Measurements from ENCODE around the gene SUMO3. TPM values are rescaled to one million over a fixed set of nuclear protein-coding genes. Genes with fewer than 3 reads are reported as not detected.
A peak's percentile ranks its signal among the peaks of the same experiment; 100 is the strongest.

SUMO3 gene
- total RNA-seq, 5 donors from 2014 or later (not counting 1 experiment from before 2014, with no cell fraction given), result 49.1 to 77.1 (median 53.7) TPM

DNA sequence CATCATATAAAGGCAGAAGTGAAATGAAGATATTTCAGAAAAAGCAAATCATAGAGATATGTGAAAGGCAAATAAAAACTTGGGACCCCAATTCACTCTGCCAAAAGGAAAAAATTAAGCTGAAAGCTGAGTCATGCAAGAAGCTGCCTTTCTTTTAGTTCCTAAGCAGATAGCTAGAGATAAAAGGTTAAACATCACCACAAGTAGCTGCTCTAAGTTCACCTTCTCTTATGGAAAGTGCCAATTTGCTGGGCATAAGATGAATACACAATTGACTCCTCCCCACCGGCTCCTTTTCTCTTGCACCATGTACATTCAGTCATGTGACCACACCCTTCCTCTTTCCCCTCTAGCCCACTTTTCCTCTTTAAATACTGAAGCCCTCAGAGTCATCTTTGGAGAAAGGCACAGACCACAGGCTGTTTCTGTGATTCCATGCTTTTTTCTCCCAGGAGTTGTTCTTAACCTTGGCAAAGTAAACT, 5.4 kb upstream of the SUMO3 start:
- H3K36me3 ChIP-seq (ENCODE audit: control insufficient read depth in 2 of 2, extremely low read depth in 1 of 2, insufficient read depth in 1 of 2, low read length in 1 of 2), result no peaks in the 10 kb centered on the region
- POLR2A ChIA-PET, result no interaction called here
- DNase-seq, result no peak
- H3K27me3 ChIP-seq (replicated peaks in 1 of 2; ENCODE audit: control insufficient read depth in 2 of 2, extremely low read depth in 1 of 2, insufficient read depth in 2 of 2, low read length in 1 of 2), result no peaks in the 10 kb centered on the region
- no peak overlapping the region for H3K4me3 ChIP-seq (ENCODE audit: control insufficient read depth in 1 of 2, extremely low read depth in 1 of 2, low read length in 1 of 2)
- Mint-ChIP-seq H3K36me3 (peaks cover 7% of the 10 kb centered on the region), H3K27me3 (no peaks in the 10 kb centered on the region), H3K4me3 (no peak overlapping the region), H3K4me1 (peaks cover 0 to 2% (median 0%) of the 10 kb centered on the region in 3 donors), H3K27ac (peak overlapping the region; percentile 6 to 7), H3K9me3 (peaks cover 10 to 35% (median 15%) of the 10 kb centered on the region in 3 donors)
- CTCF ChIA-PET, result interaction anchor here in 1 of 2 donors (0.5 to 1.1 kb wide), 3 partner anchors 104 to 1849 kb away, joined by 3 to 7 read pairs (median 4); no protein-coding TSS in a partner anchor
- 80% methylated on average over 1 of the region's 1 CpG for WGBS (ENCODE audit: insufficient coverage)
- no peaks in the 10 kb centered on the region for H3K9me3 ChIP-seq
- no peak for ATAC-seq (replicated peaks in 1 of 4)
- H3K27ac ChIP-seq (ENCODE audit: low read length), result no peak overlapping the region
- peaks cover 0 to 7% of the 10 kb centered on the region in 2 experiments for H3K4me1 ChIP-seq (ENCODE audit: control insufficient read depth in 1 of 2, extremely low read depth in 1 of 2, insufficient read depth in 2 of 2, low read length in 2 of 2)

DNA sequence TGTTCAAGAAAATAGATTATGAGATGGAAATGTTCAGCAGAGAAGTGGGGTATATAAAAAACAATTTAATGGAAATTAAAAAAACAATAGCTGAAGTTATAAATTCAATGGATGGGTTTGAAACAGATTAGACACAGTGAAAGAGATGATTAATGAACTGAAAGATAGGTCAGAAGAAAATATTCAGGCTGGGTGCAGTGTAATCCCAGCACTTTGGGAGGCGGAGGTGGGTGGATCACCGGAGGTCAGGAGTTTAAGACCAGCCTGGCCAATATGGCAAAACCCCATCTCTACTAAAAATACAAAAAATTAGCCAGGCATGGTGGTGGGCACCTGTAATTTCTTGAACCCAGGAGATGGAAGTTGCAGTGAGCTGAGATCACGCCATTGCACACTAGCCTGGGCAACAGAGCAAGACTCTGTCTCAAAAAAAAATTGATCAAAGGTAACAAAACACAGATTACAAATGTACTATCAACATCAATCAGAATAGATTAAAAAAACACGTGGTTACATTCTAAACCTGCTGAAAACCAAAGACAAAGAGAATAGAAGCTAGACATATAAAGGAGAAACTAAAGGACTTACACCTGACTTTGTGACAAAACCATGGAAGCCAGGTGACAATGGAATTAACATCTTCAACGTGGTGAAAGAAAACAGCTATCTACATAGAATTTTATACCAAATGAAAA, 4.8 kb upstream of the SUMO3 start:
- DNase-seq (no peak), ATAC-seq (replicated peaks in 1 of 4) (no peak)
- no CpG with 5 or more reads among the region's 5 CpGs for WGBS (ENCODE audit: insufficient coverage)
- POLR2A ChIA-PET, result no interaction called here
- Mint-ChIP-seq H3K4me3 (no peak overlapping the region), H3K36me3 (peaks cover 4% of the 10 kb centered on the region), H3K9me3 (peaks cover 8 to 29% (median 12%) of the 10 kb centered on the region in 3 donors), H3K27me3 (no peaks in the 10 kb centered on the region), H3K27ac (no peak overlapping the region), H3K4me1 (peaks cover 0 to 2% (median 0%) of the 10 kb centered on the region in 3 donors)
- Histone ChIP-seq H3K4me1 (ENCODE audit: control insufficient read depth in 1 of 2, extremely low read depth in 1 of 2, insufficient read depth in 2 of 2, low read length in 2 of 2) (peaks cover 0 to 7% of the 10 kb centered on the region in 2 experiments), H3K36me3 (ENCODE audit: control insufficient read depth in 2 of 2, extremely low read depth in 1 of 2, insufficient read depth in 1 of 2, low read length in 1 of 2) (no peaks in the 10 kb centered on the region), H3K9me3 (no peaks in the 10 kb centered on the region), H3K27ac (ENCODE audit: low read length) (no peak overlapping the region), H3K4me3 (ENCODE audit: control insufficient read depth in 1 of 2, extremely low read depth in 1 of 2, low read length in 1 of 2) (no peak overlapping the region), H3K27me3 (replicated peaks in 1 of 2; ENCODE audit: control insufficient read depth in 2 of 2, extremely low read depth in 1 of 2, insufficient read depth in 2 of 2, low read length in 1 of 2) (no peaks in the 10 kb centered on the region)
- CTCF ChIA-PET, result interaction anchor here in 1 of 2 donors (0.5 to 1.1 kb wide), 3 partner anchors 105 to 1849 kb away, joined by 3 to 7 read pairs (median 4); no protein-coding TSS in a partner anchor

DNA sequence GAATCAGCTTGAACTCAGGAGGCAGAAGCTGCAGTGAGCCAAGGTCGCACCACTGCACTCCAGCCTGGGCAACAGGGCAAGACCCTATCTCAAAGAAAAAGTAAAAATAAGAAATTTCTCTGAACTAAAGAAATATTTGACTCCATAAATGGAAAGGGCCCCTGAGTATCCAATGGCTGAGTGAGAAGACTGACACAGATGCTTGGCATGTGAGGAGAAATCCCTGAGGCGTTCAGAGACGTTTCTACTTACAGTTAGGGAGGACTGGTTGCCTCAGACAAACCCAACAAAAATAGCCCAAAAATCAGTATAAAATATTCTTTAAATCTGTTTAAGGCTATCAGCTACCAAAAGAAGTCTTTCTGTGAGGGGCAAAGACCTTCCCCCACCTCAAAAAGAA, 3.0 kb upstream of the SUMO3 start:
- no CpG with 5 or more reads among the region's 3 CpGs for WGBS (ENCODE audit: insufficient coverage)
- ATAC-seq (replicated peaks in 1 of 4) (no peak), DNase-seq (no peak)
- POLR2A ChIA-PET, result no interaction called here
- Mint-ChIP-seq H3K9me3 (peaks cover 6 to 22% (median 11%) of the 10 kb centered on the region in 3 donors), H3K27me3 (no peaks in the 10 kb centered on the region), H3K4me3 (no peak overlapping the region), H3K4me1 (peaks cover 10 to 15% (median 13%) of the 10 kb centered on the region in 3 donors), H3K36me3 (peaks cover 4% of the 10 kb centered on the region), H3K27ac (no peak overlapping the region)
- CTCF ChIA-PET, result interaction anchor here in 1 of 2 donors (0.7 kb wide), 1 partner anchor 899 kb away, joined by 3 read pairs; no protein-coding TSS in a partner anchor
- no peaks in the 10 kb centered on the region for H3K36me3 ChIP-seq (ENCODE audit: control insufficient read depth in 2 of 2, extremely low read depth in 1 of 2, insufficient read depth in 1 of 2, low read length in 1 of 2)
- H3K4me3 ChIP-seq (ENCODE audit: control insufficient read depth in 1 of 2, extremely low read depth in 1 of 2, low read length in 1 of 2), result no peak overlapping the region
- H3K27ac ChIP-seq (ENCODE audit: low read length), result no peak overlapping the region
- H3K9me3 ChIP-seq, result no peaks in the 10 kb centered on the region
- H3K4me1 ChIP-seq (ENCODE audit: control insufficient read depth in 1 of 2, extremely low read depth in 1 of 2, insufficient read depth in 2 of 2, low read length in 2 of 2), result peaks cover 0 to 20% of the 10 kb centered on the region in 2 experiments
- no peaks in the 10 kb centered on the region for H3K27me3 ChIP-seq (replicated peaks in 1 of 2; ENCODE audit: control insufficient read depth in 2 of 2, extremely low read depth in 1 of 2, insufficient read depth in 2 of 2, low read length in 1 of 2)

DNA sequence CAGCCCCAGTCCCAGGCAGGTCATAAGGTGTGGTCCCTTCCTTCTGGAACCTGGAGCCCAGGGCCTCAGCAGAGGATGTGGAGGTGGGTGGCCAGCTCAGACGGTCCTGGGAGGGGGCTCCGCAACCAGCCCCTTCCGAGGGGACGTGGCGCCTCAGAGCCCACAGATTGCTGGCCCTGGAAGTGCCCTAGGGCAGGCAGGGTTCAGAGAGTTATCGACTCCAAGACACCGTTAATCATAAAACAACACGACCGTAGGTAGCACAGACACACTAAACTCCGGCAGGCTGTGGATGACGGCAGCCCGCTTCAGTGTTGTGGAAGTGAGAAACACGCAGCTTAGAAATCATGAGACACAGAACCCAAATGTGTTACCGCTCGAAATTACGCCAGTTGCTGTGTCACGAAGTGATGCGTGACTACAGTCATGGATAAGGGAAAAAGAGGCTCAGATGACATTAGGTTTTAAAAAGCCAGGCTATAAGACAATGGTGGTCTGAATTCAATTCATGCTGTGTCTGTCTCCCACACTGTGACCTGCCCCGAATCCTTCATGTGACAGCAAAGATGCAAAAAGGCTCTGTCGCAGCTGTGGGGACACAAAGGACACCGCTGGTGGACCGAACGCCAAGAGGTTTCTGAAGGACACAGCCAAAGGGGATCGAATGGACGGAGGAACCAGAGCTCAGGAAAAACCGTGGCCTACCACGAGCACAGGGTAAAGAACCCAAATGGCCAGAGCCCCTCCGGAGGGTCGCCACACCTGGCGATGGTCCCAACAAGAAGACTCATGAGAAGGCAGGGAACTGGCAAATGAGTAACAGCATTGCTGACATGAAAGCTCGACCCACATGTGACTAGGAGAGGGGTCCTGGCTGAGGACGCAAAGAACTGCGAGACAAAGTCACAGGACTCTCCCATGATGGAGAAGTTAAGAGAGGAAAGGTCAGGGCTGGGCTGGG, 1.7 kb upstream of the SUMO3 start:
- ChIA-PET POLR2A (no interaction called here), CTCF (interaction anchor here in 1 of 2 donors (0.7 kb wide), 1 partner anchor 898 kb away, joined by 3 read pairs; no protein-coding TSS in a partner anchor)
- Histone ChIP-seq H3K27ac (ENCODE audit: low read length) (no peak overlapping the region), H3K4me3 (ENCODE audit: control insufficient read depth in 1 of 2, extremely low read depth in 1 of 2, low read length in 1 of 2) (no peak overlapping the region), H3K27me3 (replicated peaks in 1 of 2; ENCODE audit: control insufficient read depth in 2 of 2, extremely low read depth in 1 of 2, insufficient read depth in 2 of 2, low read length in 1 of 2) (no peaks in the 10 kb centered on the region), H3K4me1 (ENCODE audit: control insufficient read depth in 1 of 2, extremely low read depth in 1 of 2, insufficient read depth in 2 of 2, low read length in 2 of 2) (peaks cover 0 to 29% of the 10 kb centered on the region in 2 experiments), H3K9me3 (no peaks in the 10 kb centered on the region), H3K36me3 (ENCODE audit: control insufficient read depth in 2 of 2, extremely low read depth in 1 of 2, insufficient read depth in 1 of 2, low read length in 1 of 2) (no peaks in the 10 kb centered on the region)
- H3K4me3 Mint-ChIP-seq, result peak overlapping the region; percentile 57 to 76 (median 65)
- 97% methylated on average over 29 of the region's 33 CpGs for WGBS (ENCODE audit: insufficient coverage)
- H3K9me3 Mint-ChIP-seq, result peaks cover 6 to 22% (median 11%) of the 10 kb centered on the region in 3 donors
- peaks cover 4% of the 10 kb centered on the region for H3K36me3 Mint-ChIP-seq
- peaks cover 14 to 16% (median 16%) of the 10 kb centered on the region in 3 donors for H3K4me1 Mint-ChIP-seq
- H3K27me3 Mint-ChIP-seq, result no peaks in the 10 kb centered on the region
- DNase-seq (peak in 1 of 35 experiments; percentile 19), ATAC-seq (replicated peaks in 1 of 4) (no peak)
- peak overlapping the region; percentile 27 to 79 for H3K27ac Mint-ChIP-seq

DNA sequence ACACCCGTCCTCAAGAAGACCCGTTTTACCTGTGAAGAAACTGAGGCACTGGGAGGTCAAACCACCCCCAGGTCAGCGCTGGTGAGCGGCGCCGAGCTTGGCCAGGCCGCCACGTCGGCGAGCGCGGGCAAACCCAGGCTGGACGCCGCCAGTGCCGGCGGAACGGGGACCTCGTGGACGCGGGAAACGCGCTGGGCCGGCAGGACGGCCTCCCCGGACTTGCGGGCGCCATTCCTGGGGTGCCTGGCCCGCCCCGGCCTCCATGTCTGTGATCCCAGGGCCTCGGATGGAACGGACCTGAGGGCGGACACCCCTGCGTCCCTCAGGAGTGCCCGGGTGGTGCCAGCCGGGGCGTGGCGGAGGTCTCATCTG, 764 bp upstream of the SUMO3 start:
- H3K36me3 ChIP-seq (ENCODE audit: control insufficient read depth in 2 of 2, extremely low read depth in 1 of 2, insufficient read depth in 1 of 2, low read length in 1 of 2), result peaks cover under 1 to 4% of the 10 kb centered on the region in 2 donors
- POLR2A ChIA-PET, result no interaction called here
- CTCF ChIA-PET, result no interaction called here
- ATAC-seq (replicated peaks in 1 of 4) (no peak), DNase-seq (no peak)
- peaks cover 0 to 29% of the 10 kb centered on the region in 2 experiments for H3K4me1 ChIP-seq (ENCODE audit: control insufficient read depth in 1 of 2, extremely low read depth in 1 of 2, insufficient read depth in 2 of 2, low read length in 2 of 2)
- Mint-ChIP-seq H3K9me3 (peaks cover 3 to 19% (median 9%) of the 10 kb centered on the region in 3 donors), H3K27ac (no peak overlapping the region), H3K36me3 (peaks cover 2% of the 10 kb centered on the region), H3K27me3 (no peaks in the 10 kb centered on the region), H3K4me3 (peak overlapping the region; percentile 57 to 76 (median 65)), H3K4me1 (peaks cover 16 to 17% (median 16%) of the 10 kb centered on the region in 3 donors)
- H3K9me3 ChIP-seq, result no peaks in the 10 kb centered on the region
- WGBS (ENCODE audit: insufficient coverage), result 68% methylated on average over 25 of the region's 37 CpGs
- no peaks in the 10 kb centered on the region for H3K27me3 ChIP-seq (replicated peaks in 1 of 2; ENCODE audit: control insufficient read depth in 2 of 2, extremely low read depth in 1 of 2, insufficient read depth in 2 of 2, low read length in 1 of 2)
- H3K27ac ChIP-seq (ENCODE audit: low read length), result peak overlapping the region; percentile 44
- H3K4me3 ChIP-seq (ENCODE audit: control insufficient read depth in 1 of 2, extremely low read depth in 1 of 2, low read length in 1 of 2), result peak overlapping the region; percentile 46 to 52

DNA sequence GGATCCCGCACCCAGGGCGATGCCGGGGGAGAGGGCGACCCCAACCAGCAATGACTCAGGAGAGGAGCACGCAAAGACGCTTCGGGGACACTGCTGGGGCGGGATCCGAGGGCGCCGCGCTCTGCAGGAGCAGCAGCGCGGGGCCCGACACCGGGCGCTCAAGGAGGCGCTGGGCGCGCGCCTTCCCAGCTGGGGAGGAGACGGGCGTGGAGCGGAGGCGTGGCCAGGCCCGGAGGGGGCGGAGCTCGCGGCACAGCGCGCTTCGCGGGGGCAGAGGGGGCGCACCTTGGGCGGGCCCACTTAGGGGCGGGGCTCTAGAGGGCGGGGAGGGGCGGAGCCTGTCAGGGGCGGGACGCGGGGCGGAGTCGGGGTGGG, 369 bp downstream of the SUMO3 start:
- peaks cover 16 to 18% (median 18%) of the 10 kb centered on the region in 3 donors for H3K4me1 Mint-ChIP-seq
- H3K4me3 ChIP-seq (ENCODE audit: control insufficient read depth in 1 of 2, extremely low read depth in 1 of 2, low read length in 1 of 2), result peak overlapping the region; percentile 55 to 57
- POLR2A ChIA-PET, result interaction anchor here in 1 of 2 donors (0.7 to 1.0 kb wide), 2 partner anchors 16 to 1228 kb away, joined by 3 to 4 read pairs; partner anchors contain the start of gene UBE2G2

More for the DNA sequence above, 369 bp downstream of the SUMO3 start:
- Histone ChIP-seq H3K27ac (ENCODE audit: low read length) (no peak overlapping the region), H3K9me3 (no peaks in the 10 kb centered on the region), H3K4me1 (ENCODE audit: control insufficient read depth in 1 of 2, extremely low read depth in 1 of 2, insufficient read depth in 2 of 2, low read length in 2 of 2) (peaks cover 0 to 29% of the 10 kb centered on the region in 2 experiments), H3K36me3 (ENCODE audit: control insufficient read depth in 2 of 2, extremely low read depth in 1 of 2, insufficient read depth in 1 of 2, low read length in 1 of 2) (peaks cover 2 to 13% of the 10 kb centered on the region in 2 donors), H3K27me3 (replicated peaks in 1 of 2; ENCODE audit: control insufficient read depth in 2 of 2, extremely low read depth in 1 of 2, insufficient read depth in 2 of 2, low read length in 1 of 2) (no peaks in the 10 kb centered on the region)
- H3K36me3 Mint-ChIP-seq, result no peaks in the 10 kb centered on the region
- peak; percentile 86 to 94 (median 89) for ATAC-seq (replicated peaks in 1 of 4)
- H3K9me3 Mint-ChIP-seq, result peaks cover 0 to 8% (median 5%) of the 10 kb centered on the region in 3 donors
- no peak overlapping the region for H3K27ac Mint-ChIP-seq
- no peaks in the 10 kb centered on the region for H3K27me3 Mint-ChIP-seq
- DNase-seq, result peak; percentile 73 to 96 (median 84)
- H3K4me3 Mint-ChIP-seq, result peak overlapping the region; percentile 66 to 76 (median 69)
- 1% methylated on average over 25 of the region's 43 CpGs for WGBS (ENCODE audit: insufficient coverage)
- CTCF ChIA-PET, result interaction anchor here in 1 of 2 donors (1.0 kb wide), 2 partner anchors 16 to 17 kb away, joined by 3 to 5 read pairs; partner anchors contain the start of gene UBE2G2

Data from T-cell (primary cell).